Myometrial cell (primary cell): ENCODE data around the gene FKTN. TPM values are rescaled to one million over a fixed set of nuclear protein-coding genes. Genes with fewer than 3 reads are reported as not detected.

Source experiments
- total RNA-seq: library from RNA; depleted of rRNA; stranded (reverse); fragments of >200 nt; gene quantifications from 2 replicates; pipeline ENCODE4 v1.2.3, GENCODE V29; 2015

The FKTN gene
- 17.6 and 29.2 TPM in 2 replicates for total RNA-seq

GRCh38 chr9:105557804-105558610, at the start of gene FKTN:
TSS of gene FKTN (plus strand) at chr9:105558131. CDS start at chr9:105575033, 16,902 bp downstream.

GRCh38 chr9:105662184-105663104, 104.5 kb downstream of the FKTN start, which contains the start of gene TAL2:
TSS of gene TAL2 (plus strand) at chr9:105662457. CDS start at chr9:105662497, 40 bp downstream.

Other genes with a start within 250 kb of the FKTN start
- gene FSD1L, start 110.1 kb upstream of the FKTN start, total RNA-seq = 1.2 and 3.2 TPM in 2 replicates
- gene TAL2, start 104.3 kb downstream of the FKTN start, total RNA-seq = not detected in 2 replicates
- gene TMEM38B, start 136.4 kb downstream of the FKTN start, total RNA-seq = 8.0 and 8.4 TPM in 2 replicates